ENCODE measurements around the gene MYL12B.

The MYL12B gene

GRCh38 chr18:3236470-3236869 lies 25.5 kb upstream of the MYL12B start:
- DNase-seq = no peak

- no peak for DNase-seq
Measured at GRCh38 chr18:3238742-3239141, 23.2 kb upstream of the MYL12B start.

GRCh38 chr18:3245185-3245564 lies 16.8 kb upstream of the MYL12B start:
- no peak for DNase-seq

- peak; percentile 60 for DNase-seq
Measured at GRCh38 chr18:3245853-3246634, 15.9 kb upstream of the MYL12B start.

- DNase-seq = no peak
Measured at GRCh38 chr18:3246635-3247239, 15.2 kb upstream of the MYL12B start.

GRCh38 chr18:3247240-3248061 lies 14.5 kb upstream of the MYL12B start, which contains the start of gene MYL12A:
Gene MYL12A (plus strand): TSS chr18:3247801. CDS start chr18:3253248, 5,447 bp downstream.
- peak; percentile 76 for DNase-seq

GRCh38 chr18:3248062-3248657 lies 13.8 kb upstream of the MYL12B start:
- no peak for DNase-seq

- no peak for DNase-seq
Measured at GRCh38 chr18:3248658-3249359, 13.1 kb upstream of the MYL12B start.

- no peak for DNase-seq
Measured at GRCh38 chr18:3250237-3251107, 11.5 kb upstream of the MYL12B start.

GRCh38 chr18:3251249-3251962 lies 10.5 kb upstream of the MYL12B start:
- DNase-seq = no peak

- DNase-seq = no peak
Measured at GRCh38 chr18:3251963-3252277, 10.0 kb upstream of the MYL12B start.

- no peak for DNase-seq
Measured at GRCh38 chr18:3252843-3253242, 9.1 kb upstream of the MYL12B start.

- no peak for DNase-seq
Measured at GRCh38 chr18:3254725-3255124, 7.2 kb upstream of the MYL12B start.

- DNase-seq = no peak
Measured at GRCh38 chr18:3255611-3256165, 6.2 kb upstream of the MYL12B start.

GRCh38 chr18:3256693-3257626 lies 5.0 kb upstream of the MYL12B start:
- no peak for DNase-seq

GRCh38 chr18:3257627-3258120 lies 4.3 kb upstream of the MYL12B start:
- no peak for DNase-seq

- no peak for DNase-seq
Measured at GRCh38 chr18:3260995-3261372, 949 bp upstream of the MYL12B start.

GRCh38 chr18:3262234-3263131 lies 550 bp downstream of the MYL12B start:
- no peak for DNase-seq
